Stimulated activated CD4-positive, alpha-beta T cell treated with anti-CD3 and anti-CD28 coated beads, TNF-alpha, amount 100 ng/mL, for 24 hours (primary cell): ENCODE data around the gene CARS2.
"Not testable (repeated sequence)": the region's sequence is repeated elsewhere in the genome, so short reads cannot be mapped to it uniquely, and the experiment has no call there.

Experiments used
- DNase-seq, 3 experiments: peaks; one replicate each; pipeline ENCODE4 v3.0.0-alpha.2; 2020; ENCODE audit warnings: low read depth in 3 of 3

The CARS2 gene

GRCh38 chr13:110705826-110706569 lies at the start of gene CARS2:
CARS2 (minus strand) TSS chr13:110706116; CDS start chr13:110706093, 23 bp downstream.
- peak; percentile 87 to 95 (median 87) for DNase-seq

- no peak for DNase-seq
Measured at GRCh38 chr13:110748271-110748670, 42.4 kb upstream of the CARS2 start.

GRCh38 chr13:110746438-110746837 lies 40.5 kb upstream of the CARS2 start:
- no peak for DNase-seq

GRCh38 chr13:110743687-110744086 lies 37.8 kb upstream of the CARS2 start:
- DNase-seq = no peak

- DNase-seq = no peak
Measured at GRCh38 chr13:110737555-110737954, 31.6 kb upstream of the CARS2 start.

- no peak for DNase-seq
Measured at GRCh38 chr13:110734561-110734960, 28.6 kb upstream of the CARS2 start.

- no peak for DNase-seq
Measured at GRCh38 chr13:110731072-110731471, 25.2 kb upstream of the CARS2 start.

GRCh38 chr13:110726726-110727125 lies 20.8 kb upstream of the CARS2 start:
- peak in 1 of 3 experiments; percentile 69 for DNase-seq

GRCh38 chr13:110726153-110726552 lies 20.2 kb upstream of the CARS2 start:
- DNase-seq = not testable (repeated sequence)

- DNase-seq = no peak
Measured at GRCh38 chr13:110723598-110723997, 17.7 kb upstream of the CARS2 start.

GRCh38 chr13:110722971-110723370 lies 17.1 kb upstream of the CARS2 start:
- DNase-seq = no peak

- no peak for DNase-seq
Measured at GRCh38 chr13:110719036-110719710, 13.3 kb upstream of the CARS2 start.

- no peak for DNase-seq
Measured at GRCh38 chr13:110716247-110716515, 10.3 kb upstream of the CARS2 start.

- peak; percentile 88 to 94 (median 94) for DNase-seq
Measured at GRCh38 chr13:110715395-110716246, 9.7 kb upstream of the CARS2 start.

GRCh38 chr13:110714797-110715394 lies 9.0 kb upstream of the CARS2 start:
- DNase-seq = peak in 1 of 3 experiments; percentile 46

GRCh38 chr13:110713981-110714796 lies 8.3 kb upstream of the CARS2 start:
- DNase-seq = peak; percentile 36 to 61 (median 44)

GRCh38 chr13:110713642-110713952 lies 7.7 kb upstream of the CARS2 start, which contains the start of gene ING1:
ING1 (plus strand) TSS chr13:110713700; CDS start chr13:110714150, 450 bp downstream.
- no peak for DNase-seq

GRCh38 chr13:110712849-110713641 lies 7.1 kb upstream of the CARS2 start:
- peak; percentile 97 to 99 (median 99) for DNase-seq

GRCh38 chr13:110712081-110712848 lies 6.3 kb upstream of the CARS2 start:
- DNase-seq = peak; percentile 57 to 77 (median 75)
